K562 (cell line): ENCODE measurements around the gene SNAPC2. TPM values are rescaled to one million over a fixed set of nuclear protein-coding genes. Genes with fewer than 3 reads are reported as not detected.

Experiments
- BRD9 ChIP-seq: fragments of 450-650 bp; IDR thresholded peaks from 2 replicates; pipeline ENCODE4 v1.6.1; 2018; ENCODE audit warnings: low read depth; ENCODE audit not compliant: partially characterized antibody
- CBX3 ChIP-seq, 2 experiments: IDR thresholded peaks; 1 replicate in 1 of 2; 2 replicates in 1 of 2; pipeline ENCODE4 v1.6.1; 2012; ENCODE audit warnings: inconsistent platforms in 2 of 2, low read length in 2 of 2, borderline replicate concordance in 1 of 2, control low read depth in 1 of 2
- CBX5 ChIP-seq: IDR thresholded peaks from 2 replicates; pipeline ENCODE4 v1.6.1; 2014; ENCODE audit warnings: low read depth, borderline replicate concordance
- CHD1 ChIP-seq: fragments of 200-600 bp; sonication (generic); IDR thresholded peaks from one replicate; pipeline ENCODE4 v1.6.1; 2012; ENCODE audit warnings: mild to moderate bottlenecking, moderate library complexity, low read length, inconsistent platforms
- CREM ChIP-seq: IDR thresholded peaks from 2 replicates; pipeline ENCODE4 v1.6.1; 2014; ENCODE audit warnings: antibody characterized with exemption, low read depth
- ELK1 ChIP-seq: sonication (generic); formaldehyde crosslinking; IDR thresholded peaks from 2 replicates; pipeline ENCODE4 v1.8.1; 2022; ENCODE audit warnings: missing genetic modification reagents
- ETV1 ChIP-seq: fragments of 450-650 bp; conservative IDR thresholded peaks from 2 replicates; pipeline ENCODE4 v1.6.1; 2016; ENCODE audit warnings: missing genetic modification characterization, control low read depth, low read depth, missing compliant biosample characterization
- FOXP1 ChIP-seq: sonication (generic); formaldehyde crosslinking; IDR thresholded peaks from 2 replicates; pipeline ENCODE4 v1.8.0; 2022; ENCODE audit warnings: mild to moderate bottlenecking, missing genetic modification reagents
- GTF2A2 ChIP-seq: IDR thresholded peaks from 2 replicates; pipeline ENCODE4 v1.6.1; 2016; ENCODE audit warnings: mild to moderate bottlenecking, missing genetic modification characterization, missing compliant biosample characterization
- IRF9 ChIP-seq: fragments of 450-650 bp; IDR thresholded peaks from 2 replicates; pipeline ENCODE4 v1.6.1; 2016; ENCODE audit warnings: missing biosample characterization, missing genetic modification characterization
- LEF1 ChIP-seq: fragments of 450-650 bp; IDR thresholded peaks from 2 replicates; pipeline ENCODE4 v1.6.1; 2016; ENCODE audit warnings: mild to moderate bottlenecking
- MXI1 ChIP-seq: IDR thresholded peaks from 2 replicates; pipeline ENCODE4 v1.6.1; 2011; ENCODE audit warnings: low read depth, mild to moderate bottlenecking, improper control_type of control experiment, low read length
- NONO ChIP-seq, 2 experiments: fragments of 200-400 bp in 1 of 2; fragments of 450-650 bp in 1 of 2; formaldehyde crosslinking in 1 of 2; IDR thresholded peaks; 2 replicates each; pipeline ENCODE4 v1.6.1; 2017; ENCODE audit warnings: low read depth in 2 of 2, mild to moderate bottlenecking in 2 of 2, moderate library complexity in 2 of 2, low read length in 1 of 2
- NR1H2 ChIP-seq: sonication (generic); formaldehyde crosslinking; IDR thresholded peaks from 2 replicates; pipeline ENCODE4 v1.4.0; 2020; ENCODE audit warnings: mild to moderate bottlenecking, missing genetic modification reagents
- POLR2A ChIP-seq: fragments of 450-650 bp; conservative IDR thresholded peaks from 2 replicates; pipeline ENCODE4 v1.6.1; 2016
- PRPF4 ChIP-seq: fragments of 200-400 bp; formaldehyde crosslinking; IDR thresholded peaks from one replicate; pipeline ENCODE4 v1.6.1; 2017; ENCODE audit warnings: low read length, low read depth, mild to moderate bottlenecking; ENCODE audit not compliant: insufficient read depth, poor library complexity, severe bottlenecking
- RB1 ChIP-seq: fragments of 450-650 bp; IDR thresholded peaks from 2 replicates; pipeline ENCODE4 v1.6.1; 2017; ENCODE audit warnings: low read depth, mild to moderate bottlenecking
- SRSF3 ChIP-seq: fragments of 200-400 bp; formaldehyde crosslinking; IDR thresholded peaks from 2 replicates; pipeline ENCODE4 v1.6.1; 2016; ENCODE audit warnings: mild to moderate bottlenecking, low read length, moderate library complexity; ENCODE audit not compliant: insufficient read depth
- TBL1XR1 ChIP-seq, 2 experiments: IDR thresholded peaks; 2 replicates each; pipeline ENCODE4 v1.6.1; 2012; ENCODE audit warnings: improper control_type of control experiment in 2 of 2, low read length in 2 of 2, mild to moderate bottlenecking in 1 of 2
- ZBTB49 ChIP-seq: sonication (generic); formaldehyde crosslinking; IDR thresholded peaks from 2 replicates; pipeline ENCODE4 v1.8.0; 2022; ENCODE audit warnings: missing genetic modification reagents, mild to moderate bottlenecking, borderline replicate concordance
- ZC3H8 ChIP-seq: fragments of 450-650 bp; IDR thresholded peaks from 2 replicates; pipeline ENCODE4 v1.6.1; 2017
- ZNF217 ChIP-seq: sonication (generic); formaldehyde crosslinking; IDR thresholded peaks from 2 replicates; pipeline ENCODE4 v1.8.0; 2022; ENCODE audit warnings: mild to moderate bottlenecking, missing genetic modification reagents
- ZNF23 ChIP-seq: fragments of 250-450 bp; sonication (Bioruptor Pico); IDR thresholded peaks from 2 replicates; pipeline ENCODE4 v1.4.0; 2020; ENCODE audit warnings: mild to moderate bottlenecking
- ZNF347 ChIP-seq: fragments of 450-650 bp; formaldehyde crosslinking; IDR thresholded peaks from 2 replicates; pipeline ENCODE4 v1.4.0; 2020; ENCODE audit warnings: low read depth, mild to moderate bottlenecking, moderate library complexity
- ZNF589 ChIP-seq: fragments of 200-800 bp; sonication (Bioruptor generic); IDR thresholded peaks from 2 replicates; pipeline ENCODE4 v1.6.1; 2016; ENCODE audit warnings: low read depth, missing genetic modification characterization, missing compliant biosample characterization
- ZNF75A ChIP-seq: fragments of 450-650 bp; formaldehyde crosslinking; IDR thresholded peaks from 2 replicates; pipeline ENCODE4 v1.4.0; 2020; ENCODE audit warnings: mild to moderate bottlenecking
- polyA plus RNA-seq, 8 experiments: library from polyadenylated mRNA; depleted of rRNA in 4 of 8; stranded (reverse) in 5 of 8; unstranded in 3 of 8; fragments of >200 nt; fragmentation: Nextera tagmentation in 2 of 8; fragmentation: Illumina TruSeq in 1 of 8; extraction: Ambion mirVana in 2 of 8; extraction: Trizol in 1 of 8; gene quantifications; 2 replicates each; pipeline versions ENCODE4 v1.2.1 to v1.2.3, GENCODE V29; 2011 to 2014; ENCODE audit warnings: inconsistent platforms in 1 of 8, missing spikeins in 1 of 8
- total RNA-seq, 7 experiments: library from RNA; depleted of rRNA in 6 of 7; stranded (reverse); fragments of >200 nt in 6 of 7; fragmentation: Illumina TruSeq in 2 of 7; extraction: Trizol in 2 of 7; gene quantifications; 2 replicates each; pipeline versions ENCODE4 v1.2.1 to v1.2.3, GENCODE V29; 2011 to 2021; ENCODE audit warnings: low replicate concordance in 1 of 7

Gene SNAPC2
- total and polyA plus RNA-seq, 9 of the 15 experiments (the other 6 are each of a cell fraction or from before 2014, with no cell fraction given) = 0.59 to 45.1 (median 15.3) TPM

GRCh38 chr19:7903244-7904073 lies 16.7 kb upstream of the SNAPC2 start, which contains the start of gene MAP2K7 (continued):
- no peak for TF ChIP-seq ZBTB49 (CRISPR knock-in tag)
- TF ChIP-seq ZNF23 (CRISPR knock-in tag) = no peak
- peak; percentile 93 for TF ChIP-seq RB1
- TF ChIP-seq ZC3H8 = no peak
- no peak for TF ChIP-seq ZNF347 (CRISPR knock-in tag)
- TF ChIP-seq NONO (IDR thresholded peaks at IDR 0.05; ENCODE audit: low read depth in 2 of 2, low read length in 1 of 2) = peak in 1 of 2 experiments; percentile 50; a peak in 1 of 4 replicates
- TF ChIP-seq CHD1 = peak; percentile 70
- no peak for TF ChIP-seq PRPF4
- TF ChIP-seq CBX3 (IDR thresholded peaks at IDR 0.05; ENCODE audit: borderline replicate concordance in 1 of 2, low read length in 2 of 2) = no peak; a peak in 1 of 3 replicates
- TF ChIP-seq TBL1XR1 (IDR thresholded peaks at IDR 0.05; ENCODE audit: low read length in 2 of 2) = 0 out of 4 replicates have a peak, but pooled peaks of 1 of the 2 experiments have one; percentile 12
- peak; percentile 92 for TF ChIP-seq CREM
- no peak for TF ChIP-seq ZNF589 (CRISPR knock-in tag)
- no peak for TF ChIP-seq ETV1 (tag)
- no peak for TF ChIP-seq GTF2A2 (tag)
- no peak for TF ChIP-seq ELK1 (CRISPR knock-in tag)
- TF ChIP-seq FOXP1 = peak; percentile 33; the same call in 1 of the 2 replicates
- 0 out of 2 replicates have a peak, but pooled peaks have one; percentile 13 for TF ChIP-seq NR1H2 (CRISPR knock-in tag)
- peak; percentile 97 for TF ChIP-seq POLR2A
- no peak for TF ChIP-seq BRD9
- no peak for TF ChIP-seq ZNF217 (CRISPR knock-in tag)
- 0 out of 2 replicates have a peak, but pooled peaks have one; percentile 49 for TF ChIP-seq CBX5
- TF ChIP-seq IRF9 (tag) = no peak
- TF ChIP-seq ZNF75A (CRISPR knock-in tag) = no peak
- no peak for TF ChIP-seq LEF1
- no peak for TF ChIP-seq SRSF3
- TF ChIP-seq MXI1 = no peak
